ENCODE results near the gene KLHL5.

- TF ChIP-seq CTCF (conservative IDR thresholded peaks at IDR 0.05; ENCODE audit: low read length) (no peak), EZH2phosphoT487 (IDR thresholded peaks at IDR 0.05; ENCODE audit: borderline replicate concordance) (no peak)
These were observed 63.0 kb downstream of the KLHL5 start for GRCh38 chr4:39124885-39125599.

All from Loucy (cell line).